GM18909 (cell line): Measurements from ENCODE around the gene PAWR.
"Not testable (repeated sequence)": the region's sequence is repeated elsewhere in the genome, so short reads cannot be mapped to it uniquely, and the experiment has no call there.

Experiments
- ATAC-seq: cut with Tn5 transposase; IDR thresholded peaks from one replicate; pipeline ENCODE4 v1.9.1; 2021; ENCODE audit warnings: mild to moderate bottlenecking; ENCODE audit not compliant: unreplicated experiment, poor library complexity

Gene PAWR

GRCh38 chr12:79601908-79602307, 88.9 kb downstream of the PAWR start:
- no peak for ATAC-seq

- no peak for ATAC-seq
Measured at GRCh38 chr12:79597910-79598309, 92.9 kb downstream of the PAWR start.

GRCh38 chr12:79596719-79597350, 93.9 kb downstream of the PAWR start:
- ATAC-seq, result no peak

- ATAC-seq, result no peak
Measured at GRCh38 chr12:79595273-79595672, 95.5 kb downstream of the PAWR start.

GRCh38 chr12:79592865-79593264, 97.9 kb downstream of the PAWR start:
- no peak for ATAC-seq

- ATAC-seq, result no peak
Measured at GRCh38 chr12:79591988-79592387, 98.8 kb downstream of the PAWR start.

GRCh38 chr12:79590751-79591150, 100.0 kb downstream of the PAWR start:
- ATAC-seq, result no peak

GRCh38 chr12:79587368-79587767, 103.4 kb downstream of the PAWR start:
- no peak for ATAC-seq

- no peak for ATAC-seq
Measured at GRCh38 chr12:79585147-79585546, 105.6 kb downstream of the PAWR start.

GRCh38 chr12:79573820-79574219, 116.9 kb downstream of the PAWR start:
- no peak for ATAC-seq

GRCh38 chr12:79569679-79570078, 121.1 kb downstream of the PAWR start:
- ATAC-seq, result no peak

GRCh38 chr12:79567175-79567563, 123.6 kb downstream of the PAWR start:
- ATAC-seq, result no peak

GRCh38 chr12:79566452-79567174, 124.2 kb downstream of the PAWR start:
- ATAC-seq, result no peak

- ATAC-seq, result not testable (repeated sequence)
Measured at GRCh38 chr12:79564727-79565350, 125.9 kb downstream of the PAWR start.

- ATAC-seq, result no peak
Measured at GRCh38 chr12:79563021-79563740, 127.6 kb downstream of the PAWR start.

GRCh38 chr12:79561401-79562132, 129.2 kb downstream of the PAWR start:
- no peak for ATAC-seq

- ATAC-seq, result no peak
Measured at GRCh38 chr12:79560225-79560889, 130.4 kb downstream of the PAWR start.

- ATAC-seq, result no peak
Measured at GRCh38 chr12:79559591-79559990, 131.2 kb downstream of the PAWR start.

- no peak for ATAC-seq
Measured at GRCh38 chr12:79558924-79559469, 131.8 kb downstream of the PAWR start.
